ENCODE results near the gene CIITA. TPM values are rescaled to one million over a fixed set of nuclear protein-coding genes. Genes with fewer than 3 reads are reported as not detected.

Gene CIITA
- total and polyA plus RNA-seq, 11 donors, result 1.6 to 73.9 (median 8.2) TPM

- H3K36me3 ChIP-seq, result peaks cover 0 to 36% (median 8%) of the 10 kb centered on the region in 9 donors
- H3K27ac ChIP-seq, result peak overlapping the region in 7 of 12 donors; percentile 13 to 47 (median 29)
- WGBS, 4 donors, result 90 to 95% (median 93%) methylated on average over 12 to 13 of the region's 13 CpGs
- H3K9me3 ChIP-seq, result no peaks in the 10 kb centered on the region
- no peaks in the 10 kb centered on the region for H3K27me3 ChIP-seq
- ATAC-seq, result no peak
- peaks cover 15 to 93% (median 76%) of the 10 kb centered on the region in 12 donors for H3K4me1 ChIP-seq
- no peak overlapping the region for H3K4me3 ChIP-seq
- intact Hi-C loops (cut with DNase I), result no loop called here
- TF ChIP-seq, protein P1, sequence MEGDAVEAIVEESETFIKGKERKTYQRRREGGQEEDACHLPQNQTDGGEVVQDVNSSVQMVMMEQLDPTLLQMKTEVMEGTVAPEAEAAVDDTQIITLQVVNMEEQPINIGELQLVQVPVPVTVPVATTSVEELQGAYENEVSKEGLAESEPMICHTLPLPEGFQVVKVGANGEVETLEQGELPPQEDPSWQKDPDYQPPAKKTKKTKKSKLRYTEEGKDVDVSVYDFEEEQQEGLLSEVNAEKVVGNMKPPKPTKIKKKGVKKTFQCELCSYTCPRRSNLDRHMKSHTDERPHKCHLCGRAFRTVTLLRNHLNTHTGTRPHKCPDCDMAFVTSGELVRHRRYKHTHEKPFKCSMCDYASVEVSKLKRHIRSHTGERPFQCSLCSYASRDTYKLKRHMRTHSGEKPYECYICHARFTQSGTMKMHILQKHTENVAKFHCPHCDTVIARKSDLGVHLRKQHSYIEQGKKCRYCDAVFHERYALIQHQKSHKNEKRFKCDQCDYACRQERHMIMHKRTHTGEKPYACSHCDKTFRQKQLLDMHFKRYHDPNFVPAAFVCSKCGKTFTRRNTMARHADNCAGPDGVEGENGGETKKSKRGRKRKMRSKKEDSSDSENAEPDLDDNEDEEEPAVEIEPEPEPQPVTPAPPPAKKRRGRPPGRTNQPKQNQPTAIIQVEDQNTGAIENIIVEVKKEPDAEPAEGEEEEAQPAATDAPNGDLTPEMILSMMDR (IDR thresholded peaks at IDR 0.05), result no peak
- TF ChIP-seq POLR2A (IDR thresholded peaks at IDR 0.05), result no peak
- no peak for DNase-seq
These were observed 57.5 kb downstream of the CIITA start for GRCh38 chr16:10934325-10935107.

- peaks cover 15 to 93% (median 77%) of the 10 kb centered on the region in 12 donors for H3K4me1 ChIP-seq
- intact Hi-C loops (cut with DNase I), result no loop called here
- TF ChIP-seq, protein P1 (IDR thresholded peaks at IDR 0.05), result no peak
- no peak for TF ChIP-seq POLR2A (IDR thresholded peaks at IDR 0.05)
- H3K27me3 ChIP-seq, result no peaks in the 10 kb centered on the region
- 27 to 34% (median 31%) methylated on average over 7 of the region's 7 CpGs for WGBS, 4 donors
- H3K4me3 ChIP-seq, result no peak overlapping the region
- H3K9me3 ChIP-seq, result no peaks in the 10 kb centered on the region
- DNase-seq, result no peak
- H3K27ac ChIP-seq, result peak overlapping the region in 8 of 12 donors; percentile 1 to 47 (median 28)
- H3K36me3 ChIP-seq, result peaks cover 0 to 36% (median 6%) of the 10 kb centered on the region in 9 donors
- ATAC-seq, result no peak
These were observed 58.4 kb downstream of the CIITA start for GRCh38 chr16:10935226-10935915.

GRCh38 chr16:10936272-10936984 is 59.4 kb downstream of the CIITA start:
- WGBS, 4 donors, result 59 to 76% (median 66%) methylated on average over 8 of the region's 8 CpGs
- no peak overlapping the region for H3K4me3 ChIP-seq
- TF ChIP-seq, protein P1 (IDR thresholded peaks at IDR 0.05), result no peak
- no peak for TF ChIP-seq POLR2A (IDR thresholded peaks at IDR 0.05)
- H3K9me3 ChIP-seq, result no peaks in the 10 kb centered on the region
- no peak for ATAC-seq
- H3K4me1 ChIP-seq, result peaks cover 15 to 93% (median 81%) of the 10 kb centered on the region in 12 donors
- H3K36me3 ChIP-seq, result peaks cover 0 to 27% (median 6%) of the 10 kb centered on the region in 9 donors
- intact Hi-C loops (cut with DNase I), result no loop called here
- DNase-seq, result no peak
- peak overlapping the region in 9 of 12 donors; percentile 57 to 96 (median 75) for H3K27ac ChIP-seq
- H3K27me3 ChIP-seq, result no peaks in the 10 kb centered on the region

Measured in heart left ventricle (tissue), 16 donors.